GM12873 (cell line): ENCODE measurements around the gene SYNGR3.

ENCODE experiments used
- CTCF ChIP-seq: IDR thresholded peaks from 2 replicates; pipeline ENCODE4 v1.5.1; 2012; ENCODE audit warnings: low read depth, mild to moderate bottlenecking, moderate library complexity, low read length, control low read depth; ENCODE audit not compliant: insufficient read depth; ENCODE audit errors: missing control alignments

The SYNGR3 gene

GRCh38 chr16:2042171-2042985 lies 52.6 kb downstream of the SYNGR3 start:
- no peak for TF ChIP-seq CTCF

DNA sequence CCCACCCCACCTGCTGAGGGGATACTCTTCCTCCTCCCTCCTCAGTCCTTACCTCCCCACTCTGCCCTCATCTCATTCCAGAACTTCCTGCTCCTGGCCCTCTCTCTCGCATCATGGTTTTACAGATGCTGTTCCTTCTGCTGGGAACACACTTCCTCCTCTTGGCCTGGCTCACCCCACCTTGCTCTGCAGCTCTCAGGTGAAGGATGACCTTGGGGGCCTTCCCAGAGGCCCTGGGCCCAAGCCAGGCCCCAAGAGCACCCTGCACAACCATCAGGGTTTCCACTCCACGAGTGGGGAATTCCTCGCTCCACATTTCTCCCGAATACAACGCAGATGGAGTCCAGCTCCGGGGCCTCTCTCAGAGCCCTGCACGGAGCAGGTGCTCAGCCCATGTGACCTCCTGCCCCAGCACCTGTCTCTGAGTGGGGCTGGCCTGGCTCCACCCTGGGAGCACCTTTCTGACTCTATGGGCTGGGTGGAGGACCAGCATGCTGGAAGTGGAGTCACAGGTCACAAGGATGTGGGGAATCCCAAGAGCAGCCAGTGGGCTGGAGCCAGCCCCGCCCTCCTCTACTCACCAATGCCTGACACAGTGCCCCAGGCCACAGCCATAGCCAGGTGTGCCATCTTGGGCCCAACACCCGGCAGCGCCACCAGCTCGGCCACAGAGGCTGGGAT lies 53.4 kb downstream of the SYNGR3 start:
- TF ChIP-seq CTCF, result no peak
